ENCODE data around the gene VSTM2L.

VSTM2L gene

DNA sequence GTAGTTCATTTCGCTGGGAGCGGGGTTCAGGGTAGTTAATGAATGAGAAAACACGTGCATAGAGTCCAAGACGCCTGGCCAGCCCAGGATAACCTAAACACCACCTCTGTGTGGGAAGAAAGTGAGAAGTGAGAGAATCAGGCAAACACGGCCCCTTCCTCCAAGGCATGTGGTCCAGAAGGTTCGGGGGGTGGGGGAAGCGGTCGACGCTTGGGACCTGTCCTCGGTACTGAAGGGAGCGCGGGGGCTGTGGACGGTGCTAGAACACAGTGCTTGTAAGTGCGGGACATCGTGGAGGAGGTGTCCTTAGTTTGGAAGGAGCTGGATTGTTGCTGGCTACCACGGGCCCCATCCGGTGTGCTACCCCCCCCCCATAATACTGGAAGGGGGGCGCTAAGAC, 1.7 kb upstream of the VSTM2L start:
- DNase-seq (ENCODE audit: low read depth) = no peak

DNA sequence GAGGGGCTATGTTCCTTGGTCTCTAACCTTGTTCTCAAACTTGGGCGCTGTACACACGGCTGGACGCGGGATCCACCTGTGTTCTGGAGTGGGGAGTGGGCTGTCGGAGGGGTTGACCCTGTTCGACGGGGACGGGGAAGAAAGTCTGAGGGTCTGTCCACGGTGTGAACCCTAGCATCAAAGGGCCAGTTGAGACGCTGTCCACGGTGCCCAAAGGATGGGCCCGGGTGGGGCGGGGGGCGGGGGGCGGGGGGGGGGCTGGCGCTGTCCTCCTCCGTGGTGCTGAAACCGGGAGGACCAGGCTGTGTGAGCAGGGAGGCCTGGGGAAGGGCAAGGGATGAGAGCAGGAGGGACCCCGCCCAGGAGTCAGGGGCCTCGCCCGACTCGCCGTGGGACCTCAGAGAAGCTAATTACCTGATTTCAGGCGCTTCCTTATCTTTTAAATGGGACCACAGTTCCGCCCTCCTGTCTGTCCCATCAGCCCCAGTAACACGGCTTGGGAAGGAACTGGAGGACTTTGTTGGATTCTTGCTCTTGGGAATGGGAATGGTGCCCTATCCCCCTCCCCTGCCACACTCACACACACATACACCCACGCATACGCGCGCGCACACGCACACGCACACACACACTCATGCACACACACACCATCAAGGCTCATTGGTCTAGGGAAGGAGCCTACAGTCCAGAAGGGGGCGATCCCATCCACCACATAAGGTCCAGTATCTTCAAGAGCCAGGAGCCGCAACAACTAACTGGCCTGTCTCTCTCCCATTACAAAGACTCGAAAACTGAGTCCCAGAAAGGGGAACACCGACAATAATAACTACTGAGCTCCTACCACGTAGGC, 1.0 kb upstream of the VSTM2L start:
- no peak for DNase-seq (ENCODE audit: low read depth)

DNA sequence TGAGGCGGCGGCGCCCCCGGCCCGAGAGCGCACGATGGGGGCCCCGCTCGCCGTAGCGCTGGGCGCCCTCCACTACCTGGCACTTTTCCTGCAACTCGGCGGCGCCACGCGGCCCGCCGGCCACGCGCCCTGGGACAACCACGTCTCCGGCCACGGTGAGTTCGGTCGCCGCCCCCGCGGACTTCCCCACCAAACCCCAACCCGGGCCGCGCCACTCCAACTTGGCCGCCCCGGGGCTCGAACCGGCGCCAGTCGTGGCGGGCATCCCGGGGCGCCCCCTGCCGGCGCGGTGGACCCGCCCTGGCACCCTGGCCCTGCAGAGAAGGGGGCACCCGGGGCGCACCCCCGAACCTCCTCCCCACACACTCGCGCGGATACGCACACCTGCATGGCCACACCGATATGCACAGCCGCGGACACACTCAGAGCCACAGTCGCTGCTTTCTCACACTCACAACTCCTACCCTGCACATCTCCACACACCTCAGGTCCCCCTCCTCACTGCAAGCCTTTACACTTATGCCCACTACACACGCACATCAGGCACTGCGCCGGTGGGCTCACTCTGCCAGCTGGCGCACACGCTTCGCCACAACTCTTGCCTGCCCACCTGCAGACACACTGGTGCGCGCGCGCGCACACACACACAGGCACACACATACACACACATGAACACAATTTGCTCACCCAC, 535 bp downstream of the VSTM2L start:
- no peak for DNase-seq (ENCODE audit: low read depth)

DNA sequence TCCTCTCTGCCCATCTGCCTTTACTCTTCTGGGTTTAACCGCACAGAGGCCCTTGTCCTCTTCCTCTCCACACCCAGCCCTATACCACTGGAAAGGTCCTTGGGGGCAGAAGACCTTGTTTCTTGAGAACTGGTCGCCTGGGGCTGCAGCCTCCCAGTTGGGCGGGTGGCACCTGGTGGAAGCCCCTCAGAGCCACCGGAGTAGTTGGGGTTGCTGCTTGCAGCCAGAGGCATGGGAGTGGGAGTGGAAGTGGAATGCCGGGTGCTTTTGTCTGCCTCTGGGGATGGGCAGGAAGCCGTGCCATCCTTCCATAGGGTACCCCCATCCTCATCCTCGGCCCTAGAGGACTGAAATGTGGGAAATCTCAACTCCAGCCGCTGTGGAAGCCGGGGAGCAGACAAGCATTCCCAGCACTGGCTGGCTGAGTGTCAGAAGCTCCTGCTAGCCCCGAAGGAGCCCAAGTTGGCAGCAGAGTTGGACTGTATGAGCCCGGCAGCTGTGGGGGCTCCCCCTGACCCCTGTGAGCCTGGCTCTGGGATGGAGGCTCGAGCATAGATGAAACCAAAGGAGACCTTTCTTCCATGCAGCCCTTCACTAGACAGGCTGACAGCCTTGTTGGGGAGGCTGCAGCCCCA, 1.2 kb downstream of the VSTM2L start:
- no peak for DNase-seq (ENCODE audit: low read depth)

DNA sequence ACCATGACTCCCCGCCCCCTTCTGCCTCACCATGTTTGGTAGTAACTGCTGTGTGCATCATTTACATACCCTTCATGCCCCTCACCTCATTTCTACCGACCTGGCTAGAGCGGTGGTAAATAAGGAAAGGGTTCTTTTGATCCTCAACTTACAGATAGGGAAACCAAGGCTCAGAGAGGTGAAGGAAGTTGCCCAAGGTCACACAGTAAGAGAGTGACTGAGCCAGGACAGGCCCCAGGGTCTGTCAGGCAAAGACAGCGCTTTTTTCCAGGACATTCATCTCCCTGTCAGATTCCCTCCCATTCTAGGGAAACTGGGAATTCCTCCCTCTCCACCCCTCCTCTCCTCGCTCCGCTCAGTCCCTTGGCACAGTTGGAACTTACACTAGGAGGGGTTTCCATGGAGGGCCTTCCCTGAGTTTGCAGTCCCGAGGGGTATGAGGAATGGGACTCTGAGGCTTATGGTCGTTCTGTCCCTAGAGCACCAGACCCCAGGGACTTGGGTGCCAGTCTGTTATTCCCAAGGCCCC, 2.0 kb downstream of the VSTM2L start:
- DNase-seq (ENCODE audit: low read depth) = no peak

DNA sequence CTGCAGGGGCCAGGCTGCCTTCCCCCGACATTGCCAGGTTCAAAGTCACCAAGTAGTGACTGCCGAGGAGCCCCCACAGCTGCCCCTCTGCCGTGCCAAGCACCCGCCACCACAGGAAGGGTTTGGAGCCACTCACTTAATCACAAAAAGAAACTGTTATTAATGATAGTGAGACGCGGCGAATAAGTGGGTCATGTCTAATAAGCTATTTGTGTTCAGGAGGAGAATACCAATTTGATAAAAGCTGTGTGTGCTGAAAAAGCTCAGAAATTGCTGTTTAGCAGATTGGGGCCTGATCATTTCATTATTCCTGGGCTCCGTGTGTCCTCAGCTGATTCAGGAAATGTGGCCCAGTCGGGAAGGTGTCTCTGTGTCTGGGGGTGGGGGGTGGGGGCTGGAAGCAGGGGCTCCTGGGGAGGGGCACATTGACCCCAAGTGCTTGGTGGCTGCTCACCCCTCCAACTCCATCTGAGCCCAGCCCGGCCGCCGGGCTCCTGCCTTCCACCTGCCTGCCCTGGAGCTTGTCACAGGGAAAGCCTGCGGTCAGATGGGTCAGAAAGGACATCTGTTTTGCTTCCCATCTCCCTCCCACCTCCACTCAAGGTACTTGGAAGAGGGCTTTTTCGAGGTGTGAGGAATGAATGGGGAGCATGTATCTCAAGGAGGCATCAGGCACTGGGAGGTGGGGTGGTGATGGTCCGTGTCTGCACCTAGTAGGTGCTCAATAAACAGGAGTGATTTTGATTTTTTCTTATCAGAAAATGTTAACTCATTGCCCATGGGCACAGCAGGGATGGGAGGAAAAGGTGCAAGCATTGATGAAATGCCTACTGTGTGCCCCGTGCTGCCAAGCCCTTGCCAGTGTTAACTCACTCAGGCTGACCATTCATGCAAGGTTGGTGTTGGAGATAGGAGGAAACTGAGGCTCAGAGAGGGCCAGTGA, 3.0 kb downstream of the VSTM2L start:
- no peak for DNase-seq (ENCODE audit: low read depth)

DNA sequence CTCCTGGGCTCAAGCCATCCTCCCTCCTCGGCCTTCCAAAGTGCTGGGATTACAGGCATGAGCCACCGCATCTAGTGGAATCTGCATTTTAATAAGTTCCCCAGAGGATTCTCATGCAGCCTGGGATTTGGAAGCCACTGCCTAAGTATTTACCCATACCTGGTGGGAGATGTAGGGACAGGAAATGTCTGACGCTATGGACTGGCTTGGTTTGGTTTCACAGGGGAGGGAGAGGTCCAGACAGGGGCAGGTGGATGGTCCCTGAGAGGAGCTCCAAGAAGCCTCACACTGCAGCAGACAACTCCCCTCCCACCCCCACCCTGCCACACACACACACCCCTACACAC, 4.4 kb downstream of the VSTM2L start:
- no peak for DNase-seq (ENCODE audit: low read depth)

DNA sequence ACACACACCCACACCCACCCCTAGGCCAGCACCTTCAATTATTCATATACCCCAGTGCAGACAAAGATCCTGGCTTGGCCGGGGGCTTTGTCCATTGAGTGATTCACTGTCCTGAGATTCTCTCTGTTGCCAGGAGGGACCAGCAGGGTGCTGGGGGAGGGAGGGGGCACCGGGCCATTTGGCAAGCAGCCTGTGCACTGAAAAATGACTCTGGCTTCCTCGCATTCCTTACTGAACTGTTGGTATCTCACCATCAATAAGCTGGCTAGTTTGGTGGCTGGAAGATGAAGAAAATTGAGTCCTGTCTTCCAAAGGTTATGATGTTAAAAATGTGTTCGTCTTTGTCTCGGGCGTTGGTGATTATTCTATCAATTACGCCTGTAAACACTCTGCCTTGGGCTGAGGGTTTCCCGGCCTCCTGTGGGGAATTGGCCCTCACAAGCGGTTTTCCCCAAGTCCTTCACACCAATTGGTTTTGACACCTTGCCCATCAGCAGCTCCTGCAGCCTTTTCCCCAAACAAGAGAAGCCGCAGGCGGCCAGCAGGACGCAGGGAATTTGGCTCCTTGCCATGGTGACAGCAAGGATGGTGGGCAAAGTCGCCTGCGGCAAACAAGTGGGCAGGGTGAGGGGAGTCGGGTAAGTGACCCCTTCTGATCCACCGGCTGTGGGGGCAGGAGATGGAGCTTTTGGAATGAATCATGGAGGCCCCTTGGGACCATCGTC, 4.9 kb downstream of the VSTM2L start:
- no peak for DNase-seq (ENCODE audit: low read depth)

DNA sequence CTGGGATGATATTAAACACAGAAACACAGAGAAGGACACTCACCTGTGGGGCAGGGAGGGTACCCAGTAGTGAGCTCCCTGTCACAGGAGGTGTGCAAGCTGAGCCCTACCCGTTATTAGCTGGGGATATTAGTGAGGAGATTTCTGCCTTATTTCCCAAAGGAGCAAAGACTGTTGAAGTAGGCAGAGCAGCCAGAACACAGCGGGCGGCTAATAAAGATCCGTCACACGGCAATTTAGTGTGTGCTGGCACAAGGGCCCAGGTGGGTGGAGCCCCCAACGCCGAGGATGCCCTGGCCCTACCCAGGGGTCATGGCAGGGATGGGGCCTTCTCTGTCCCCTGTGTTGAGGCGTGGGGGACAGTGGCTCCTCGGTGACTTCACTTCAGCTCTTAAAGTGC, 8.3 kb downstream of the VSTM2L start:
- DNase-seq (ENCODE audit: low read depth) = no peak

DNA sequence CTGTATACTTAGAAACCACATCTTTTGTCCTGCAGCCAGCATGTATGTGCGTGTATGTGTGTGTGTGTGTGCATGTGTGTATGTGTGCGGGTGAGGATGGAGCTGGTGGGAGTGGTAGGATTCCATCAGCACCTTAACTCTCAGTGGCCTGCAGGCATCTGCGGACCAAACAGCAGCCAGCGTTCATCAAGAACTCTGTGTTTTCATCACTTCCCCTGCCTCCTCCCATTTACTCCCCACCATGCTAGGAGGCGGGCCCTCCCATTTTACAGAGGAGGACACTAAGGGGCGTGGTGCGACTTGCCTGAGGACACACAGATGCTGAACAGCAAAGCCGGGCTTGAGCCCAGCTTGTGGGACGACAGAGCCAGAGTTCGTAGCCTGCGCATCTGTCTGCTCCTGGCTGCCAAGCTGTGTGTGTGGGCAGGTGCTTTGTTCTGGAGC, 8.9 kb downstream of the VSTM2L start:
- no peak for DNase-seq (ENCODE audit: low read depth)

DNA sequence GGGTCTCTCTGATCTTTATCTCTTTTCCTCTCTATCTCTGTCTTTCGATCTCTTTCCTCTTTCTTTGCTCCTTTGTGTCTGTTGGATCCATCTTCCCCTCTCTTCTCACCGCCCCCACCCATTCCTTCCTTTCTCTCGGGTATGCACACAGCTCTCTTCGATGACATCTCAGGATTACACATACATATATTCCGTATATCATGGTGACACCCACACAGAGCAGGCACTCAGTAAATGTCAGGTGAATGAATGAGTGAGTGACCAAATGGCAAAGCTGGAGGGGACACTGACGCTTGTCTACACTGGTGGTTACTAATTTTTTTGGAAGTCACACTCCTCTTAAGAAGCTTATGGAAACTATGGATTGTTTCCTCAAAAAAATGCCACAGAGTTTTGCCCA, 9.9 kb downstream of the VSTM2L start:
- DNase-seq (ENCODE audit: low read depth) = no peak

DNA sequence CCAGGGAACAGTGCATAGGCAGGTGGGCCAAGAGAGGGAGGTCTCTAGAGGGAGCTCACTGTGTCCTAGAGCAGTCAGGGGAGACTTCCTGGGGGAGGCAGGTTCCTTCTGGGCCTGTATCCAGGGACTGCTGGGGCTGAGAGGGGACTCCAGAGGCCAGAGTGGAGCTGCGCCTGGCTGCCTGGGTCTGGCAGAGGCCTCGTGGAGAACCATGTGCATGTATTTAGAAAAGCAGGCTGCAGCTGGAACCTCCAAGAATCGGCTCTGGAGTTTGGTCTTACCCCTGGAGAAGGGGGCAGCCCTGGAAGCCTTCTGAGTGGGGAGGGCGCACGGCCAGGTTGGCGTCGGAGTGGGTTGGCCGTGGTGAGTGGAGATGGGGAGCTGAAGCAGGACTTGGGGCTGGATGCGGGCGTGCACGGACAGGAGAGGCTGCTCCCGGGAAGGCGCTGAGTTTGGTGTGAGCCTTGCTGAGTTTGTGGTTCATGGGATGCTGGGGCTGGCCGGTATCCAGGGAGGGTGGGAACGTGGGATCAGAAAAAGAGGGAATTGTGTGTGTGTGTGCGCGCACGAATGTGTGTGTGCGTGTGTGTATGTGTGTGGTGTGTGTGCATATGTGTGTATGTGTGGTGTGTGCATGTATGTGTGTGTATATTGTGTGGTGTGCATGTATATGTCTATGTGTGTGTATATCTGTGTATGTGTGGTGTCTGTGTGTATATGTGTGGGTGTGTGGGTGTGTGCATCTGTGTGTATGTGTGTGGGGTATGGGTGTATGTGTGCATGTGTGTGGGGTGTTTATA, 10.8 kb downstream of the VSTM2L start:
- no peak for DNase-seq (ENCODE audit: low read depth)

DNA sequence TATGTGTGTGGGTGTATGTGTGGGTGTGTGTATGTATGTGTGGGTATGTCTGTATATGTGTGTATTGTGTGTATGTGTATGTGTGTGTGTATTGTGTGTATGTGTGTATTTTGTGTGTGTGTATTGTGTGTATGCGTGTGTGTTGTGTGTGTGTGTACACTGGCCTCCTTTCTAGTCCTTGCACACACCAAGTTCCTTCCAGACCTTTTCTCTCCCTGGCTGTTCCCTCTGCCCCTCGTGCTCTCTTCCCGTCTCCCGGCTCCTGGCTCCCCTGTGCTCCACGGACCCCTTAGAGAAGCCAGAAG, 11.4 kb downstream of the VSTM2L start:
- no peak for DNase-seq (ENCODE audit: low read depth)

DNA sequence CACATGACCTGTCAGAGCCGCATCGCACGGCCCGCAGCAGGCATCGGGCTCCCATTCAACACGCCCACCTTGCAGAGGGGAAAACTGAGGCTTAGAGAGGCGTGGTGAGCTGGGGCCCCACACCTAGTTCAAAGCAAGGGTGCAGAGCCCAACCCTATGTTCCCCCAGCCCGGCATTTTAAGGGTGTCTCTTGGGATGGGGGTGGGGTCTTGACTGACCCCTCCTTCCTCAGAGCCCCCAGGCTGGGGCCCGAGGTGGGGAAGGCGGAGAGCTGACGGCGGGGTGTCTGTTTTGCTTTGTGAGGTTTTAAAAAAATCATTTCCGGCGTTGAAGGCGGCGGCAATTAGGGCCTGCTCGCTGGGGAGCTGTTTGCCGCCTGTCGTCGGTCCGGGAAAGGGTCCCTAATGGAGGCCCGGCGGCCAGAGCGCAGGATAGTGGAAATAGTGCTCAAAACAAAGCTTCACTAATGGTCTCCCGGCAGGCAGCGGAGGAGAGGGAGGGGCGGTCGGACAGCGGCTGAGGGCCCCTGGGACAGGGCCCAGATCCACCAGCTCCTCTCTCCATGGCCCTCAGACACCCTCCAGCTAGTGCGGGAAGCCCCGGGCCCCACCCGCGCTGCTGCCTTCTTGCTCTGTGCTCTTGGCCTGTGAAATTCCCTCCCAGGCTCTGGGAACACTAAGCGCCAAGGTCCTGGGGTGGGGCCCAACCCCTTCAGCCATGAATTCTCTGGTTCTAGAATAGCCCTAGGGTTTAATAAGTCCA, 11.9 kb downstream of the VSTM2L start:
- DNase-seq (ENCODE audit: low read depth) = no peak

DNA sequence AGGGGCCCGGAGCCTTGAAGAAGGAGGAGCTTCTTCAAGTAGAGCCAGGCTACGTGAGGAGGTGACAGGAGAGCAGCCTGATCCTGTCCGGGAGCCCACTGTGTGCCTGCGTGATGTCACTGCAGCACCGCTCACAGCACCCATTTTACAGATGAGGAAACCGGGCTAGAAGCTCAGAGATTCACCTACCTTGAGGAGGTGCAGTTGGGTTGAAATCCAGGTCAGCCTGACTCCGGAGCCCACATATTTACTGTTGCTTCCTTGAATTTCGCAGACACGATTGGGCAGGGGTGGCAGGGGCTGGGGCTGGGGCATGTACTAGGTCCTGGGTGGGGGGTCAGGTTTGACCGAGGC, 12.5 kb downstream of the VSTM2L start:
- no peak for DNase-seq (ENCODE audit: low read depth)

DNA sequence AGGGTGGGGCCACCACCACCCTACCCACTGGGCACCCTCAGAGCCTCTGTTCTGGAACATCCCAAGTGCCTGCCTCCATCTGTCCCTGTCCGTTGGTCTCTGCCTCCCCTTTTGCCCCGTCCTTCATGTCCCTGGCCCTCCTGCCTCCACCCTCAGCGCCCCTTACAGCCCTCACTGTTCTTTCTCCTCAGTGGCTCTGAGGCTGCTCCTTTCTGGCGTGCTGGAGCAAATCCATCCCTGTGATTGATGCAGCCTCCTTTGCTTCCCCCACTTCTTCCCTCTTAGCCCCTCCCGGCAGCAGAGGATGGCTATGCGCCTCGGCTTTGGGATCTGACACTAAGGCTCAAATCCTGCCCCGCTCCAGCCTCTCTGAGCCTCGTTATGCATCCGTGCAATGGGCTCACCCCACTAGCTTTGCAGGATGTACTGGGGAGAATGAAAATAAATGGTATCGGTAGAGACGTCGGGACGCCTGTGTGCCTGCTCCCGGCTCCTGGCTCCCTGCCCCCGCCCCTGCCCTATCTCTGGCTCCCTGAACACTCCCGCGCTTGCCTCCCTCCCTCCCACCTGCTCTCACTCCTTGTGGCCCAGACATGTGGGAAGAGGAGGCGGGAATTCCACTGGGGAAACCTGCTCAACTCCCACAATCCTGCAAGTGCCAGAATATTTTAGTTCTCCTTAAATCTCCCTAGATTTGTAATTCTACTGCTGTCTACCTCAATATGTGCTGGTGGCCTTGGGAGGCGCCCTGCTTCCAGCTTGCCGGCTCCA, 13.1 kb downstream of the VSTM2L start:
- DNase-seq (ENCODE audit: low read depth) = no peak

DNA sequence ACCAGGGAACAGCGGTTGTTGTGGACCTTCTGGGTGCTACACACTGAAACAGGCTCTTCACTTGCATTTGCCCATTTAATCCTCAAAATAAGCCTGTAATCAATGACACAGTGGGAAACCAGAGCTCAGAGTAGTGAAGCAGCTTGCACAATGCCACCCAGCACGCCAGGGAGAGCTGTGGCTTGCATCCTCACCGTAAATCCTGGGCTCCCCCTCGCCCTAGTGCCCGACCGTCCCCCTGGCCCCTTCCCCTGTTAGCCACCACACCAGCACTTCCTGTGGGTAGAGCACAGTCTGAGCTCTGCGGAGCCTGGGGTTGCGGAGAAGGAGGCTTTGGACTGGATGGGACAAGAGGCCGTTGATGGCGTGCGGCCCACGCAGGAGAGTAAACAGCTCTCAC, 14.5 kb downstream of the VSTM2L start:
- no peak for DNase-seq (ENCODE audit: low read depth)

DNA sequence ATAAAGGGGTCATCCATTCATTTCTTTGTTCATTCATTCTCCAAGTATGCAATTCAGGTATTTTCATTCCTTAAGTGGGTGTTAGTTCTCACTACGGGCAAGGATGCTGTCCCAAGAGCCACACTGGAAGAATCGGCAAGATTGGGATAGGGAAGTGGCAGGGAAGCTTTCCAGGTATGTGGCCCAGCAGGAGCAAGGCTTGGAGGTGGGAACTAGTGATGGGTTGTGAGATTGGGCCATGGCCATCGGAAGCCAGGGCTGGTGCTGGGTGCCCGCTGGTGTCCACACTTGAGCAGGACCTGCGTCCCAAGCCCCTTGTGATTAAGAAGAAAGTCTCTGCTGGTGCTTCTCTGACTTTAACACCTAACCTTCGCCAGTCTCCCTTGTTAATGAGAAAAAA, 15.1 kb downstream of the VSTM2L start:
- DNase-seq (ENCODE audit: low read depth) = no peak

DNA sequence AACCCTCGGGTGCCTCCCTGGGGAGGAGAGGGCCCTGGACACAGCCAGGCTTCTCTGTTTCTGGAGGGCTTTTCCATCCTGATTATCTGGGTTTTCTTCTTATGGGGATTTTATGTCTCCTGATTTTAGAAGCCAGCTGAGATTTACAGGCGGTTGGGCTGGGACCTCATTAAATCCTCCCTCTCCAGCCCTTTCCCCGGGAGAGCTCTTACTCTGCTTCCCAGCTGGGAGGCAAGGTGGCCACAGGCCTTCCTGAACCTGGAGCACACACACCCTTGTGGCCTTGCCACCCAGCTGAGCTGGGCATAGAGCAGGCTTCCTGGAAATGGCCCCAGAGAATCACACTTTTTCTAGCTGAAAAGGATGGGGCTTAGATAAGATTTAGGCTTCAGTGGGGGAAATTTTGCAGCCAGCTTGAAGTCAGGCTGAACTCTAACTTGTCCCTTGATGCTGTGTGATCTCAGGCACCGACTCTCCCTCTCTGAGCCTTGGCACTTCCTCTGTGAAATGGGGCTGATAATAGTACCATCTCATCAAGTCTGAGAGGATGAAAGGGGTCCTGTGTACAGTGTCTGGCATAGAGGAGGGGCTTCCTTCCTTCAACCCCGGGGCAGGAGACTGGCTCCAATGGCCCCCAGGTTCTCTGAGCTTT, 16.6 kb downstream of the VSTM2L start:
- no peak for DNase-seq (ENCODE audit: low read depth)

All from activated gamma-delta T cell treated with anti-CD3 and anti-CD28 coated beads, Interleukin-2, amount 50 U/mL, for 16 hours (primary cell).